ENCODE data around the gene CALY.

GRCh38 chr10:133362846-133363245 lies 26.1 kb upstream of the CALY start:
- TF ChIP-seq CTCF (IDR thresholded peaks at IDR 0.05): no peak
- no peak for TF ChIP-seq POLR2A (IDR thresholded peaks at IDR 0.05)
- TF ChIP-seq POLR2AphosphoS5 (IDR thresholded peaks at IDR 0.05): no peak
